CD4-positive, alpha-beta T cell treated with Interleukin-17A for 1 hour (primary cell): ENCODE data around the gene GFPT1.
"Not testable (repeated sequence)": the region's sequence is repeated elsewhere in the genome, so short reads cannot be mapped to it uniquely, and the experiment has no call there.

ENCODE experiments used
- DNase-seq: peaks from one replicate; pipeline ENCODE4 v3.0.0-alpha.2; 2020

Gene GFPT1

DNA sequence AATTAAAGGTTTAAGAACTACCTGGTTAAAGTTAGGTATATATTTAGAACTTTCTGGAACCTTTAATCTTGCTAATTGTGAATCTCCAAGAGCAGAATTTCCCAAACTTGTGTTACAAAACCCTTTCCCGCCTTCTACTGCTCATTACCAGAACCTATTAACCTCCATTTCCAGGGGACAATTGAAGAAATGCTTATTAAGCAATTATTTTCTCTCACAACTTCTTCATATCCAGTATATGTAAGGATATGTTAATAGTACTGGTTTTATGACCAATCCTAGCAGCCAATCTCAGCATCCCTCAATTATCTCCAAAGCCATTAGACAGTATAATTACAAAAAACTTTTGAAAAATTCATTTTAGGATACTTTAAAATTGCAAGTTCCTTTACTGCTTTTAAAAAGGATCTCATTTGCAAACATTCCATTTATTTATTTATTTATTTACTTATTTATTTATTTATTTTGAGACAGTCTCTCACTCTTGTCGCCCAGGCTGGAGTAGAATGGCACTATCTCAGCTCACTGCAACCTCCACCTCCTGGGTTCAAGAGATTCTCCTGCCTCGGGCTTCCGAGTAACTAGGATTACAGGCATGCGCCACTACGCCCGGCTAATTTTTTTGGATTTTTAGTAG, 3.7 kb downstream of the GFPT1 start:
- DNase-seq: no peak

DNA sequence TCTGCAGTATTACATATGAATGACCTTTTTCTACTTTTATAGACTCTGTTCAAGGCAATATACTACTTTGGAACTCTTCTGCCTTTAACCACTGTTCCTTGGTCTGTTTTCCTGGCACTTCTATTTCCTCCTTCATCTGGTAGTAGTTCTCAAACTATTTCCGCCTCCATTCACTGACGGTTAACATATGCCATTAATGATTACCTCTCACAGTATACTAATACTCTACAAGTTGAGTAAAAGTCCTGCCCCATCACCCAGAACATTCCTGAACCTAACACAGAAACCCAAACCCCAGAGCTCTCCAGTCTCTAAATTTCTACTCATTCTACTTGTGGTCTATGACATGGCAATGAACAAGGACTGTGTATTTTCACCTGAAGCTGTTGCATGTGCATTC, 4.5 kb downstream of the GFPT1 start:
- no peak for DNase-seq

DNA sequence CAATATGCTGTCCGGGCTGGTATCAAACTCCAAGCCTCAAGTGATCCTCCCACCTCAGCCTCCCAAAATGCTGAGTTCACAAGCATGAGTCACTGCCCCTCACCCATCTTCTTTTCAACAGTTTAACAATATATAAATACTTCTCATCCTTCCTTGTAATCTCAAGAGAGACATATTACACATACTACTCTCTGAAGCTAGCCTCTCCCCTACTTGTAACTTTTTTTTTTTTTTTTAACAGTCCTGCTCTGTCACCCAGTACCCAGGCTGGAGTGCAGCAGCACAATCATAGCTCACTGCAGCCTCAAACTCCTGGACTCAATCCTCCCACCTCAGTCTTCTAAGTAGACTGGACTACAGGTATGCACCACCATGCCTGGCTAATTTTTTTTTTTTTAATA, 5.7 kb downstream of the GFPT1 start:
- no peak for DNase-seq

DNA sequence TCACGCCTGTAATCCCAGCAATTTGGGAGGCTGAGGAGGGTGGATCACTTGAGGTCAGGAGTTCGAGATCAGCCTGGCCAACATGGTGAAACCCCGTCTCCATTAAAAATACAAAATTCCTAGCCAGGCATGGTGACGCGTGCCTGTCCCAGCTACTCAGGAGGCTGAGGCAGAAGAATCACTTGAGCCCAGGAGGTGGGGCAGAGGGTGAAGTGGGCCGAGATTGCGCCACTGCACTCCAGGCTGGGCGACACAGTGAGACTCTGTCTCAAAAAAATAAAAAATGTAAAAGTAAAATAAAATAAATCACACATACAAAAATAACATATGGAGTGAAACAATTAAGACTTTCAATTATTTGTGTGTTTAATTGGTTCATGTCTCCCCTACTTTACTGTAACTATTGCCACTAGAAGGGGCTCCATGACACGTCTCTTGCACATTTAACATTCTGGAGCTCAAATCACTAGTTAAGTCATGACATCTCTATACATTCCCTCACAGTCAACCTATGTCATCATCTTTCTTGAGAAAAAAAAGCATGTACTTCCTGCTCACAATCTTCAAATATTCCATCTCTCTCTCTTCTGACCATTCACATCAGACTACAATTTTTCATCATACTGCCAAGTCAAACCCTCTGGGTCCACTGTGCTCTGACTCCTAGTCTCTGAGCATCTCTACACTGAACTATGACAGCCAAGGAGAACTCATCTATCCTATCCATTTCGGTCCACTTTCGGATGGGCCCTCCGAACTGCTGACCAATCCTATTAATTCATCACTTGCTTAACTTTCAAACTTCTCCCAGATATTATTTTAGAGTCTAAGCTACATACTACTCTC, 6.7 kb downstream of the GFPT1 start:
- no peak for DNase-seq

DNA sequence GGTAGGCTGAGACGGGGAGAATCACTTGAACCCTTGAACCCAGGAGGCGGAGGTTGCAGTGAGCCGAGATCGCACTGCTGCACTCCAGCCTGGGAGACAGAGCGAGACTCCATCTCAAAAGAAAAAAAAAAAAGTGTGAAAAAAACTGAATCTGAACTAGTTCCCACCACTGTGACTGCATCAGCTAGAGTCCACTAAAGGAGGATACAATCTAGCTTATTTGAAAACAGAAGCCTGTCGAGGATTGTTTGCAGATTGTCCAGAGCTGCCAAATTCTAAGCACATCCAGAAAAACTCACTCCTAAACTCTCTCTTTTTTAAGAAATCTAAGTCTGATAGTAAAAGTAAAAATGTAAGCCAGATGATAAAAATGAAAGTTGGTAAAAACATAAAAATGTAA, 10.6 kb downstream of the GFPT1 start:
- DNase-seq: no peak

DNA sequence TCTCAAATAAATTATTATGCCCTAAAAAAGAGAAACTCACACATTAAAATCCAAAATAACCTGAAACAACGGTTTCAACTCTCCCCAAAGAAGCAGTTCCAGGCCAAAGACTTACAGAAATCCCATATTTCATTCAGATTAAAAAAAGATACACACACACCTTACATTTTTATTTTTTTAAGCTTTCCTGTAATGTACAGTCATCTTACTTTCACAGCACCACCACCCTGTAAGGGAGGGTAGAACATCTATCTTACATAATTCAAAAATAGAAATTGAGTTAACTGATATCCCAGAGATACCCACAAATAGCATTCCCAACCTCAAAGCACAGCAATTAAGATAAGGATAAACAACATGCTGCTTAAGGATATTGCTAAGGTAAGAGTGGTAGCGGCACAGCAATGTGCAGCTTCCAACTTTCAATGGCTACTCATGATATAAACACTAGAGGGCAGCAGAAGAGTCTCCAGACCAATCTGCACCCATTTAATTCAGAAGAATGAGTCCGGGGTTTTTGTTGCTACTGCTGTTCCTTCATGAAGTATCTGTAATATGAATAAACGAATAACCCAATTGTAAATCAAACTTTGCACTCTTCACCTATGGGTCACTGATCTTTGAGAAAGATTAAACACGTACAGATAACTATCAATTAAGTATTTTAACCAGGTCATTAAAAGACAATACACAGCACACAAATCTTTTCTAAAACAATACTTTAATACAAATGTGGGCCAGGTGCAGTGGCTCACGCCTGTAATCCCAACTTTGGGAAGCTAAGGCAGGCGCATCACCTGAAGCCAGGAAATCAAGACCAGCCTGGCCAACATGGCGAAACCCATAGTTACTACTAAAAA, 11.3 kb downstream of the GFPT1 start:
- peak; percentile 60 for DNase-seq

DNA sequence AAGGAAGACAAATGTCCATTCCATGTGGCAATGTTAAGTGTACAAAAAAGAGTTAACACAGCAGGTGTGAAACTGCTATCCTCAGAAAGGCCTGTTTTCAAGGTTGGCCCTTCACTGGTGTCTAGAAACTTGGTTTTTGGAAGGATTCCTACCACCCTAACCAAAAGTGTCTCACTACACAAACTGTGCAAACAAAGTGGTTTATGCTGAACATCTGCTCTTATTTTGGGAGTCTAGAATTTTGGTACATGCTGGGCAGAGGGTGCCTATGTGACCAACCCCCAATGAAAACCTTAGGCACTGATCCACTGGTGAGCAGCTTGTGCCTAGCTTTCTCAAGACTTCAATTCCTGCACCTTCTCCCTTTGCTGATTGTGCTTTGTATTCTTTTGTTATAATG, 14.3 kb downstream of the GFPT1 start:
- no peak for DNase-seq

DNA sequence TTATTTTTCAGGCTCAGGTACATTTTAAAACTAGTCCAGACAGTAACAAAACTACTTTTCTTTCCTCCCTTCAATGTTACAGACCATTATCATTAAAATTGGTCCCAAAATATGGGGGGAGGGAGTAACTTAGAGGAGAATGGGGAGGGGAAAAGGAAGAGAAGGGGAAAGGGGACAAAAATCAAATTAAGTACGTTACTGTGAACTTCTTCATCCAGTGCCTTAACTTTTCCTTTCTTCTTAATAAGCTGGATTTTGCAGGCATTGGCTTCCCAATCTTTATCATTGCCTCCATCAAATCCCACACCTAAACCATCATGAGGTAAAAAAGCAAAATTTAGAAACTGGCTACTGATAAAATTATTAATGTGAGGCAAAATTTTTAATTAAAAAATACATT, 17.2 kb downstream of the GFPT1 start:
- no peak for DNase-seq

DNA sequence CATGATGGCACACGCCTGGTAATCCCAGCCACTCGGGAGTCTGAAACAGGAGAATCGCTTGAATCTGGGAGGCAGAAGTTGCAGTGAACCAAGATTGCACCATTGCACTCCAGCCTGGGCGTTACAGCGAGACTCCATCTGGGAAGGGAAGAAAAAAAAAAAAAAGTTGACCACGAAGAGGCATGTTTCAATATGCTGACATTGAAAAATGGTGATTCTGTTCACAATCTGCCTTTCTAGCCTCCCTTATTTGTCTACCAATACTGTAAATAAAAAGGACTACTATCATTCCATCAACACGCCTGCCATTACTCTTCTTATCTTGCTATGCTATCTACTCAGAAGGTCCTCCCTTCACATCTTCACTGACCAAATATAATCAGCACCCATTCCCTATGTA, 18.4 kb downstream of the GFPT1 start:
- no peak for DNase-seq

DNA sequence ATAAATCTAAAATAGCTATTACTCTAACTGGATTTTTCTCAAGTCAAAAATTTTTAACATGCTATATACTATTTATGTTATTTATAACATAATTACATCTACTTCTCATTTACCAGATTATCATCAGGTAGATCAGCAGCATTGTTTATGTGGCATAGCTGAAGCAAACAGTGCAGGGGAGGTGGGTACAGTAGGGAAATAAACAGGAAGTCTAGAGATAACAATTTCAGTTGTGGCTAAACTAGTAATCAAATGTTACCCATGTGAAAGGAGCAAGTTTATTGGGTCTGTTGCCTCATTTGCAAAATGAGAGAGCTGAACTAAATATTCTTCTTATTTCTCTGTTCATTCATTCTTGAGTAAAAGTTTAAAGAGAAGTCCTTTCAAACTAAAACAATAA, 27.7 kb downstream of the GFPT1 start:
- DNase-seq: no peak

DNA sequence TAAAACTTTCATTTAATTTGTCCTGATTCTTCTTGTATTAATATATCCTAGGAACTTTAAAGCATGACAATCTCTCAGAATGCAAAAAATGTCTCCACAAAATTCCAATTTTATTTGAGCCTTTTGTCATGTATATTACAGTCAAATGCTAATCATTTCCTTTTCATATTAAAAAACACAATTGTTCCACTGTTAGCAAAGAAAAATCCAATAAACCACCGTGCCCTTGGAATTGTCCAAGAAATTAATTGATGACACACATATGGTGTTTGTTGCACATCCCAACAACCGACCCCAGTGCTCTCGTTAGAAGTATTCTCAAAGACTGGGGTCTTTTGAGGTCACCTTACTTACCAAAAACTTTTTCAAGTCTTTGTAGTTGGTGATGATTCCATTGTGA, 28.1 kb downstream of the GFPT1 start:
- DNase-seq: no peak

DNA sequence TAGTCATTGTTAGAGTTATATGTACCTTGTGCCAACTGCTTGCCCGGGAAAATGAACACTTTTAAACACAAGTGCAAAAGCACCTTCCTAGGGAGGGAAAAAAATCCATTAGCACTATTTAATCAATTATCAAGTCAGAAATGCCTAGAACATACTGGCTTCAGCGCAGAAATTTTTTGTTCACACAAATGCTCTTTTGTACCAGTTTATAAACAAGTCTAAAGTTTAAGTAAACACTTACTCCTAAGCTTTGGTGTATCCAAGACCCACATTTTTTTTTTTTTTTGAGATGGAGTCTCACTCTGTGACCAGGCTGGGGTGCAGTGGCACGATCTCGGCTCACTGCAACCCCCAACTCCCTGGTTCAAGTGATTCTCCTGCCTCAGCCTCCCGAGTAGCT, 30.6 kb downstream of the GFPT1 start:
- DNase-seq: no peak

DNA sequence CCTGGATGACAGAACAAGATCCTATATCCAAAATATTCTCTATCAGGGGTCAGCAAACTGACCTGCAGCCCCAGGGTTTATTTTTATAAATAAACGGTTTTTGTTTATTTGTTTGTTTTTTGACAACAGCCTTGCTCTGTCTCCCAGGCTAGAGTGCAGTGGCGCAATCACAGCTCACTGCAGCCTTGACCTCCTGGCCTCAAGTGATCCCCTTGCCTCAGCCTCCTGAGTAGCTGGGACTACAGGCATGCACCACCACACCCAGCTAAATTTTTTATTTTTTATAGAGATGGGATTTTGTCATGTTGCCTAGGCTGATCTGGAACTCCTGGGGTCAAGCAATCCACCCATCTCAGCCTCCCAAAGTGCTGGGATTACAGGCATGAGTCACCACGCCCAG, 32.1 kb downstream of the GFPT1 start:
- not testable (repeated sequence) for DNase-seq

DNA sequence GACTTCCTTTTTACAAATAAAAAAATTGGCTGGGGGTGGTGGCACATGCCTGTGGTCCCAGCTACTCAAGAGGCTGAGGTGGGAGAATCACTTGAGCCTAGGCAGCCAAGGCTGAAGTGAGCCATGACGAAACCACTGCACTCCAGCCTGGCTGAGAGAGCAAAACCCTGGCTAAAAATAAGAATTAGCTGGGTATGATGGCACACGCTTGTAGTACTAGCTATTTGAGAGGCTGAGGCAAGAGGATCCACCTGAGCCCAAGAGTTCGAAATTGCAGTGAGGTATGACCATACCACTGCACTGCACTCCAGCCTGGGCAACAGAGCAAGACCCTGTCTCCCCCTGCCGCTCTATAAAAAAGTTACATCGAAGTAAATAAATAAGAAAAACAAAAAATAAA, 33.7 kb downstream of the GFPT1 start:
- DNase-seq: no peak

DNA sequence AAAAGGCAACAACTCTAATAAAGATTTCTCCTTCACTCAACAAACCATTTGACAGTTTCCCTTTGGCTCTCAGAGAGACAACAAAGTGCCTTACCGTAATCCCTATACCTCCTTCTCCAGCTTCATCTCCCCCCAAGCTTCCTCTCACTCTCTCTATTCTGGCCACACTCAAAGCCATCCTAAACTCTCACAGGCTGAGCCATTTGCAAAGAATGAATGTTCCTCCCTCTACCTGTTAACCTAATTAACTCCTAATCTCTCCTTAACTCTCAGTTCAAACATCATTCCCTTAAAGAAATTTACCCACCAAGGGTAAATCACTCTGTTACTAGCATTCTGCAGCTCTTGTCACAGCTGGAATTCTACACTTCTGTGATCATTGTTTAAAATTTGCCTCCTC, 38.2 kb downstream of the GFPT1 start:
- DNase-seq: no peak

DNA sequence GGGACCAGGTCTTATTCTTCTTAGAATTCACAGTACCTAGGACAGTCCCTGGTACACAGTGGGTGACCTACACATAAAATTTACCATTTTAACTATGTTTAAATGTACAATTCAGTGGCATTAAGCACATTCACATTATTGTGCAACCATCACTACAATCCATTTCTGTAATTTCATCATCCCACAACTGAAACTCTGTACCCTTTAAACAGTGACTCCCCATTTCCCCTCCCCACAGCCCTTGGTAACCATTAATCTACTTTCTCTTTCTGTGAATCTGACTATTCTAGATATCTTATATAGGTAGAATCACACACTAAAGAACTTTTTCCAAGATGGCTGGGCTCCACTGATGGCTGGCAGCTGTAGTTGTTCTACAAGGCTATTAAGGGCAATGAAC, 41.6 kb downstream of the GFPT1 start:
- DNase-seq: no peak

DNA sequence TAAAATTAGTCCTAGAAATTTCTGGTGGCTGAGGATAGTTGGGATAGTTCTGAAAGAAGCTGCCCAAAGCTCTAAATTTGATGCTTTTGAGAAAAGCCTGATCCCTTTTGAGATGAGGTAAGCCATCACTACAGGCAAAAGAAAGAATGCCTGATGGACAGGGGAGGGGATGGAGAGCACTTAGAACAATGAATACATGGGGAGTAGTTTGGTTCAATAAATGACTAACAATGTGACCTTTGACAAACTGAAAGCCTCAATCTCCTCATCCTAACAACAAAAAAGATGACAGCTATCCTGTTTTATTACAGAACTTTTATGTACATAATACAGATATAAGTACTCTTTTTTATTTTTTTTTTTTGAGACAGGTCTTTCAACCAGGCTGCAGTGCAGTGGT, 42.7 kb downstream of the GFPT1 start:
- DNase-seq: no peak

DNA sequence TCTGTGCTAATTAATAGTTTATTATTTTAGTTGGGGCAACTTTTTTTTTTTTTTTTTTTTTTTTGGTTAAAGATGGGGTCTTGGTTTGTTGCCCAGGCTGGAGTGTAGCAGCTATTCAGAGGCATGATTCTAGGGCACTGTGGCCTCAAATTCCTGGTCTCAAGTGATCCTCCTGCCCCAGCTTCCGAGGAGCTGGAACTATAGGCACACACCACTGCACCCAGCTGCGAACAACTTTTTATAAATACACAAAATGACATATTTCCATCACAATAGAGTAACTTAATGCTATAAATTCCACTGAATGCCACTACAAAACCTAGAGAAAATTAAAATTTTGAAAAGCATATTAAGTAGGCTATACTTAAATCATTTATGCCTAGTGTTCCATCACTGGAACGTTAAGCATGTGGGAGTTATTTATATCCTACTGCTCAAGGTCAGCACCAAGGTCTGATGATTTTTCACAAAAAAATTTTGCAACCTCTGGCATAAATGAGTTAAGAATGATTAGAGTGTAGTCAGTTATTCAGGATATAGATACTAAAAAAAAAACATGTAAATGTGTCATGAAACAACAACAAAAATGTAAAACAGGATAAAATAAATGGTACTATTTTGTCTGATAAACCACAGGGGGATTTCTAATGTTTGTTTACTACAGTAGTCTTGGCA, 46.8 kb downstream of the GFPT1 start:
- no peak for DNase-seq

DNA sequence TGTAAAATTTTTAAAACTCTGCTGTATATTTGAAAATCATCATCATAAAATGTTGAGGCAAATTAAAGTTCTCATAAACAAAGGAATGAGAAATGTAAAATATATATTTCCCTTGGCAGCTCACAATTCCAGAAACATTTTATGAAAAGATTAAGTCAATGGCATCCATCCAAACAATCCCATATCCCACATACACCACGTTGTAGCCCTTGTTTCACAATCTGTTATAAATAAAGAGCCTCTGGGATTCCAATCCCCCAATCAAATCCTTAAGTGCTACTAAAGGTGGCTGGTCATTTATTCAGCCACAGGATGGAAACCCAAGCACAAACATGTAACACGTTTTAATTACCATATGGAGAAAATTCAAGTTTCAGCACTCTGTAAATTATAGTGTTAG, 51.7 kb downstream of the GFPT1 start:
- no peak for DNase-seq

DNA sequence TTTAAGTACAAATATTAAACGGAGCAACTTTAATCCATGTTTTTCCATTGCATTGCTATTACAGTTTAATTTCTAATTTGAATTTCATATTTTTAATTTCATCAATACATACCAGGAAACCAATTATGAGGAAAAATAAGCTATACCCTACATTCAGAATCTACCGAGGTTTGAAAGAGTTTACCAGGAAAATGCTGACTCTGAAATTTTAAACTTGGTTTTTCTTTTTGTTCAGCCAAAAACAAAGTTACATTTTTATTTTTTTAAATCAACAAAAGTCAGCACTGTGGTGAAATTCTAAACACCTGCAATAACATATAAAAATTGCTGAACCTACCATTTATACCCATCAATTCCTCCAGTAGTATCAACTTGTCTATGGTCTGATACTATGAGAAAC, 53.7 kb downstream of the GFPT1 start:
- DNase-seq: no peak

DNA sequence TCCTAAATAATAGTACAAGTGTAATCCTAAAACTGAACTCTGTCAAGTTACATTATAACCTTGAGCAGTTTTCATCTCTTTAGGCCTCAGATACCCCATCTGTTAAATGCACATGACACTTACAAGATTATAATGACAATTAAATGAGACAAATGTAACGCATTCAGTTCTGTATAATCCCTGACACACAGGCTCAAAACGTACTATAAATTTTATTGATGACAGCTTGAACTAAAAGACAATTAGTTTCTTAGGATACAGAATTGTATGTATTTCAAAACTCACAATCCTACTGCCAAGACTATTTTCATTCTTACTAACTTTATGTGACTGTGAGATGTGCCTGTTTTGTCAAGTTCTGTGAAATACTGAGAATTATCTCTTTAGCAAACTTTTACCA, 56.2 kb downstream of the GFPT1 start:
- no peak for DNase-seq

DNA sequence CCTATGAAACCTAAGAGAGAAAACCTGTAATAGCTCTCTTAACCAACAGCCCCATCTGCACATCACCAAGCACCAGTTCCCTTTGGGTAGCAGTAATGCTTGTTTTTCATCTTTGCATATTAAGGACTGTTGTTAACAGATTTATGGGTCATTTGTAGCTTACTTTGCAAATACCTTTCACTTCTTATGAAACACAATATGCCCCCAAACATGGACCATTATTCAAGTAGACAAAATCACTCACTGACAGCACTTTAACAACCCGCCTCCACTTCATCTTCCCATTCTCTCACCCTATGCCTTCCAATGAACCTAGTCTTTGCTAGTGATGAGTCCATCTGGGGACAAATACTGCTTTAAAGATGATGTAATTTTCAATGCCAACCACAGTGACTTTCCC, 64.4 kb downstream of the GFPT1 start:
- DNase-seq: no peak

DNA sequence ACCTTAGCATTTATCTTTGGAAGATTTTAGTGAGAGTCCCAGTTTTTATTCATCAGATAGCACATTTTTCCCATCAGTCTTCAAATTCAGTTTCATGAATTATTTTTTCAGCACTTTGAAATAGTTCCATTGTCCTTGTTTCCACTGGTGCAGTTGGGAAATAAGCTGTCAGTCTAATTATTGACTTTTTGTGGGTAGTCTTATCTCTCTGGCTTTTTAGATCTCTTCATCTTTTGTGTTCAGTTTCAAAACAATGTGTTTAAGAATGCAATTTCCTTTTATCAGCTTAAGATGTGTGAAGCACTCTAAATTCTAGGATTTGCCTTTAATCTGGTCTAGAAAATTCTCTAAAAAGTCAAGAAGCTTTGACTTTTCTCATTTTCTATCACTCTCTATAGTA, 70.5 kb downstream of the GFPT1 start:
- no peak for DNase-seq
